ENCODE results near the gene SLC22A31.

Gene SLC22A31

DNA sequence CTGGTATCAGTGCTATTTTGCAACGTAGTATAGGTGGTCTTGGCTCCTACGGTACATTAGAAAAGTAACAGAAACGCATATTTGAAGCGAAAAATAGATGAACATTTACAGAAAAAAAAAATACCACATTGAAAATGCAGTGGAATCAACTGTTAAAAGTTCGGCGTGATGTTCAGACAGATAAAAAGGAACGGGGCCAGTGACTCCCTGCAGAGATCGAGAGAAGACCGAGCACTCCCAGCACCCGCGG, 16.7 kb upstream of the SLC22A31 start:
- no peak for DNase-seq

DNA sequence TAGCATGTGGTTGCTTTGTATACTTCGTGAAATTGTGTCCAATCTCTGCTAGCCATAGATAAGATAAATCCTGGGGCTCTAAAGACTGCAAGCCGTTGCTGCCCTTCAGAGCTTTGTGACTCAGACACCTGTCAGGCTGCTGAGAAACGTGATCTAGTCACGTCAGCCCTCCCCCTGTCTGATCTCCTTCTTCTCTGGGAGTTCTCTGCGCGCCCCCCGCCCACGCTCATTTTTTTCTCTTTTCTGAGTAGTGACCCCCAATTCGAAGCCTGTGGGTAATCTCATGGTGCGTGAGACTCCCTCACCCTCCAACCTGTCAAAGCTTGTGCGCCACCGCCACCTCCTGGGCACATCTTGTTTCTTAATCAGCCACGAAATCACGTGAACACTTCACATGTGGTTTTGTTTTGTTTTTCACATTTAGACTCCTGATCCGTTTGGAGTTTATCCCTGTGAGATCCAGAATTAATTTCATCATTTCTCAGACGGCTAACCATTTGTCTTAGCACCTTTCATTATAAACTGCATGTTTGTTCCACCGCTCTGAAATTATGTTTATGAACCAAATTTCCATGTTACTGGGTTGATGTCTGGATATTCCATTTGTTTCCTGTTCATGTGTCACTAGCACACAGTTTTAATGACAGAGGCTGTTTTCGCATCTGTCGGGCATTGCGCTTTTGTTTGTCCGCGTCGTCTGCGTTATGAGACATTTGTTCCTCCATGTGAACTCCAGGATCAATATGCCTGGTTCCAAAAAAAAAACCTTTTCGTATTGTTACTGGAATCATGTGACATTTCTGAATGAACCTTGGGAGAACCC, 16.2 kb upstream of the SLC22A31 start:
- peak in 54 of 58 donors; percentile 15 to 82 (median 51) for DNase-seq

DNA sequence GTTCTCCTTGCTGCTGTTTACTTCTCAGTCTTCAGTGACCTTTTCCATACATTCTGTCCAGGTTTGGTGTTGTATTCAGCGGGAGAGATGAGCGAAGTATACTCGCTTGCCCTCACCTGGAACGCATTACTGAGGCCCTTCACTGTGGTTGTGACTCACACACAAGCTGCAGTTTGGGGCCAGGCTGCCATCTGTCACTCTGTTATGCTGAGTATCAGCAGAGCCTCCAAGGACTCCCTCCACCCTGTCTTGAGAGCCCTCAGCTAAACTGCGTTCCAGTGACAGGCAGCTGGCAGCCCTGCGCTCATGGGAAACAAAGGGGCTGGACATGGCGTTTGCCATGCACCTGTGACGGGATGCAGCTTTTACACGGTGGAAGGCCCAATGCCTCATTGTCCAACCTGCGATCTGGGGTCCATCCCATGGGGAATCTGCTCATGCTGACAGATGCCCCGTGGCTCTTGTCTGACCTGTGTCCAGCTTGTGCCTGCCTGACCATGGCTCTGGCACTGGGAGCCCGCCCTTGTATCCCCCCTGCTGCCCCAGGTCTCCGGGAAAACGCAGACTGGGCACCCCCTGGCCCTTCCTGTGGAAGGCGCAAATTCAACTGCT, 10.7 kb upstream of the SLC22A31 start:
- DNase-seq: no peak

DNA sequence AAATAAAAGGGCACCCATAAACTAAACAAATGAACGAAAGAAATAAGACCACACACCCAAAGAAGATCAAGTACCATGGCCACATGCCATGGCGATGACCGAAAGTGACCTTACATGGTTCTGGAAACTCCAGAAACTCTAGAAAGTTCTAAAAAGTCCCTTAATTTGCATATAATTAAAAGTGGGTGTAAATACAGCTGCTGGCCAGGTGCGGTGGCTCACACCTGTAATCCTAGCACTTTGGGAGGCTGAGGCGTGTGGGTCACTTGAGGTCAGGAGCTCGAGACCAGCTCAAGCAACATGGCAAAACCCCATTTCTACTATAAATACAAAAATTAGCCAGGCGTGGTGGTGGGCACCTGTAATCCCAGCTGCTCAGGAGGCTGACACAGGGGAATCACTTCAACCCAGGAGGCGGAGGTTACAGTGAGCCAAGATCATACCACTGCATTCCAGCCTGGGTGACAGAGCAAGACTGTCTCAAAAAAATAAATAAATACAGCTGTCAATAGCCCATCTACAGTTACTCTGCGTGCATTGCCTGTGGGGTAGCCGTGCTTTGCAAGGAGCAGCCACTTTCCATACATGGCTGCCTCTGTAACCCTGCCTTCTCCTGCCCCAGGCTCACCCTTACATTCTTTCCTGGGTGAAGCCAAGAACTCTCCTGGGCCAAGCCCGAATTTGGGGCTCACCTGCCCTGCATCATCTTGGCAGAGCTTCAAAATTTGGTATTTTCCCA, 10.0 kb upstream of the SLC22A31 start:
- DNase-seq: no peak

DNA sequence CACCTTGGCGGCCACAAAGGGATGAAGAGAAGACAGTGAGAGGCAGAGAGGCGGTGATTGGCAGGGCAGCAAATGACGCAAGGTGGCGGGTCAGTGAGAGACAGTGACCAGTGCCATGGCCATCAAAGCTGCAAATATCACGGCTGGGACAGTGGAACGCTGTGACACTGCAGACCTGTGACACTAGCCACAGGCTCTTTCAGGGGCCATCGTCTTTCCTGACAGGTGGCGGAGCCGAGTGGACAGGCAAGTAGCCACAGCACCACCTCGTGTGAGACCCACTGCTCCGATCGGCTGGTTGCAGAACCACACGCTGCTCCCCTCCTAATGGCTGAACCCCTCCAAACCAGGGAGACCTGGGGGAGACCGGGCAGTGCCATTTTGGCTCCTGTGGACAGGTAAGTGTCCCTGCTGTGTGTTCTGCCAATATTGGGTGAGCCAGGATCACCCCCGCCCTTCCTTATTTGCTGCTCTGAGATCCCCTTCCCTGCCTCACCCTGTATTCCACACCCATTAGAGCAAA, 9.2 kb upstream of the SLC22A31 start:
- DNase-seq: no peak

DNA sequence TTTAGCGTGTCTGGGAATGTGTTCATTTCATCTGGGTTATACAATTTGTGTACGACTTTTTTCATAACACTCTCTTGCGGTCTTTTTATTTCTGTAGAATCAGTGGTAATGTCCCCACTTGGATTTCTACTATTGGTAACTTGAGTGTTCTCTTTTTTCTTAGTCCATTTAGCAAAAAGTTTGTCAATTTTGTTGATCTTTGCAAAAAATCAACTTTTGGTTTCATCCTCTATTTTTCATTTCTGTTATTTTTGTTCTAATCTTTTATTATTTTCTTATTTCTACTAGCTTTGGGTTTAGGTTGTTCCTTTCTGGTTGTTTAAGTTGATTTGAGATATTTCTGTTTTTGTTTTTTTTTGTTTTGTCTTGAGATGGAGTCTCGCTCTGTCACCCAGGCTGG, 7.7 kb upstream of the SLC22A31 start:
- no peak for DNase-seq

DNA sequence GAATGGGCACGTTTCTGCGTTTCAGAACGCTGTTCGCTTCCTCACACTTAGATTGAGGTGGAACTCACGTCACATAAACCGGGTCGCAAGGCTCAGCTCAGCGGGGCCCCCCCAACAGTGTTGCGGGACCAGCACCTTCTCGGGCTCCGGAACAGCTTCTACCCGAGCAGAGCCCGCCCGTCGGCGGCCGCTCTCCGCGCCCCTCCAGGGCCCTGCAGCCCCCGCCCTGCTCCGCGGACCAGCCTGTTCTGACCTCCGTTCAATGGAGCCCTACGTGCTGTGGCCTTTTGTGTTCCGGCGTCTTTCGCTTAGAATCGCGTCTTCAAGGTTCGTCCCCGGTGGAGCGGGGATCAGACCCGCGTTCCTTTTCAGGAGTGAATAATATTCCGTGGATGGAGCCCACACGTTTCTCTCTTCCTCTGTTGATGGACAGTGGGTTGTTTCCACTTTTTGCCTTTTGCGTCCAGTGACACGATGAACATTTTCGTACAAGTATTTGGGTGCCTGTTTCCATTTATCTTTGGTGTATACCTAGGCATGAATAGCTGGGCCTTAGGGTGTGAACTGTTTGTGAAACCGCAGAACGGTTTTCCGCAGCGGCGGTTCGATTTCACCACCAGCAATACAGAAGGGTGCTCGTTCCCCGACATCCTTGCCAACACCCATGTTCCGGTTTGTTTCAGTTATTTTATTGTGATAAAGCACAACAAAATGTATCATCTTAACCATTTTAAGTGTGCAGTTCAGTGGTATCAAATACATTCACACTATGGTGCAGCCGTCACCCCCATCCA, 2.3 kb upstream of the SLC22A31 start:
- DNase-seq: no peak

DNA sequence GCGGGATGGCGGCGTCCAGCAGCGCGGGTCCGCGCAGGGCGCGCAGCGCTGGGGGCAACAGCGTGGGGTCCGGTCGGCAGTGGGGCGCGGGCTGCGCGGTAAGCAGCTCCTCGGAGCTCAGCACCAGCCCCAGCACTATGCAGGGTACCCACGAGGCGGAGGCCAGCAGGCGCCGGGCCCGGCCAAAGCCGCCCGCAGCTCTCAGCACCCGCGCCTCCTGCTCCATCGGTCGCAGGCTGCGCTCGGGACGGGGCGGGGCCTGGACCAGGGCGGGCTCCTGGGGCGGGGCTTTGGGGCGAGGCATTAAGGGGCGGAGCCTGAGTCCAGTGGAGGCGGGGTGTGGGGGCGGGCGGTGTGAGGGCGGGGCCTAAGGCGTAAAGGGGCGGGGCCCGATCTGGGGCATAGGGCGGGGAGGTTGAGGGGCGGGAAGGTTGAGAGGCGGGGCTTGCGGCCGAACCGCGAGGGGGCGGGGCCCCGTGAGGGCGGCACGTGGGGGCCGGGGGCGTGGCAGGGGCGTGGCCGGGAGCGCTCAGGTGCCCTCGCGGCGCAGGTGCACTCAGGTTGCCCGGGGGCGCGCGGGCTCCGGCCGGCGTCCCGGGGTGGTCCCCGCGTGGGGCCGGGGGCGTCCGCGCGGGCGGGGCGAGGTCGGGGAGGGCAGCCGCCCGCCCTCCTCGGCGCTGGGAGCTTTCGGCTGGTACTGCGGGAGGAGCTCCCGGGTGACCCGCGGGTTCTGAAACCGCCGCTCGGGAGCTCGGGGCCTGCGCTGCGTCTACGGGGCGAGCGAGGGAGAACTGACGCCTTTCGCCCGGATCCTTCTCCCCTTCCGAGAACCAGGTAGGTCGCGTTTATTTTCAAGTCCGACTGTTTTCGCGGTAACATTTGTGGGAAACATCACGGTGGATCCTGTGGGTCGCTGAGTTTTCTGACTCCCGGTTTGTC, 1.4 kb upstream of the SLC22A31 start:
- peak in 4 of 58 donors; percentile 18 to 70 (median 35) for DNase-seq

DNA sequence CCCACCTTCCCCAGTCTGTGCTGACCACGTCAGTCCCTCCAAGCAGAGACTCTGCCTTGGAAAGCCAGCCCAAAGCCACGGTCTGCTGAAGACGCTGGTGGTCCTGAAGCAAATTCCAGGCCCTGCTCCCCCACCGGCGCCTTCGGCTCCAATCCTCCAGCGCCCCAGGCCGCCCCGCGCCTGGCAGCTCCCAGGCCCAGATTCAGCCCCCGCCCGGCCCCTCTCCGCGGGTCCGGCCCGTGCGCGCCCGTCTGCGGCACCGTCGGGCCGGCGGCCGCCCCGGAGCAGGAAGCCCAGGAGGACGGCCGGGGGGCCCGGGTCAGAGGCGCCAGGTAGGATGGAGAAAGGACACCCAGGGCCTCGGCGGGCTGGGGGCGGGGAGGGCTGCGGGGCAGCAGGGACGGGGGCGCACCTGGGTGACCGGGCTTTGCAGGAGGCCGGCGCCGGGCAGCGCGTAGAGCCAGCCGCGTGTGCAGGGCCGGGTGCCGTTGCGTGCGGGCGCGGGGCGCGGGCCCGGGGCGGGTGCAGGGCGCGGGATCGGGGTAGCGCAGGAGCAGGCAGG, 594 bp upstream of the SLC22A31 start:
- DNase-seq: no peak

DNA sequence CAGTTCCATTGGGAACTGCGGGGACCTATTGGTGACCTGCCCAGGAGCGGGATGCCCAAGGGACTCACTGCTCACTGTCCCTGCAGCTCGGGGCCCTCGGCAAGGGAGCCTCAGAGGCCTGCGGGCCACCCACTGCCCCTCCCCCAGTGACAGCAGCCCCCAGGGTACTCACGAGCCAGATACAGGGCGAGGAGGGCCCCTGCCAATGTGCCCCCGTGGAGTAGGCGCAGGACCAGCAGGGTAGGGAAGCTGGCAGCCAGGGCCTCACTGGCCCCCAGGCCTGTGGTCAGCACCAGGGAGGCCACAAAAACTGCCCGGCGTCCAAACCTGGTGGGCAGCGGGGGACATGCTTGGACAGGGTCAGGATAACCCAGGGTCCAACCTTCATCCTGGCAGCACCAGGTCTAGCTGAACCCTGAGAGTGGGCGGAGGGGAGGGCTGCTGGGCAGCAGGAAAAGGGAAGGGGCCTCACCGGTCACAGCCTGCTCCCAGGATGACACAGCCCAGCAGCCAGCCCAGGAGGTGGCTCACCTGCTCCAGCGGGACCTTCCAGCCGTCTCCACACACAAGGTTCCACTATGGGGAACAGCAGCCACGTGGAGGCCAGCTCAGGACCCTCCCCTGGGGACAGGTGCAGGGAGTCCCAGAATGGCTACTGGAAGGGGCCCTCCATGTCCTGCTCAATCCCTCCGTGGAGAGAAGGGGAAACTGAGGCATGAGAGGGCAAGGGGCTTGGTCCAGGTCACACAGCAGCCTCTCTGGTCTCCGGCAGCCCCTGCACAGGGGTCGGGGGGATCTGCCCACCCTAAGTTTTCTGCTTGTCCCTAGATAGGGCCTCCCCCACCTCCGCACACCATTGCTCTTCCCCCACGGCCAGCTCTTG, 855 bp downstream of the SLC22A31 start:
- DNase-seq: no peak

DNA sequence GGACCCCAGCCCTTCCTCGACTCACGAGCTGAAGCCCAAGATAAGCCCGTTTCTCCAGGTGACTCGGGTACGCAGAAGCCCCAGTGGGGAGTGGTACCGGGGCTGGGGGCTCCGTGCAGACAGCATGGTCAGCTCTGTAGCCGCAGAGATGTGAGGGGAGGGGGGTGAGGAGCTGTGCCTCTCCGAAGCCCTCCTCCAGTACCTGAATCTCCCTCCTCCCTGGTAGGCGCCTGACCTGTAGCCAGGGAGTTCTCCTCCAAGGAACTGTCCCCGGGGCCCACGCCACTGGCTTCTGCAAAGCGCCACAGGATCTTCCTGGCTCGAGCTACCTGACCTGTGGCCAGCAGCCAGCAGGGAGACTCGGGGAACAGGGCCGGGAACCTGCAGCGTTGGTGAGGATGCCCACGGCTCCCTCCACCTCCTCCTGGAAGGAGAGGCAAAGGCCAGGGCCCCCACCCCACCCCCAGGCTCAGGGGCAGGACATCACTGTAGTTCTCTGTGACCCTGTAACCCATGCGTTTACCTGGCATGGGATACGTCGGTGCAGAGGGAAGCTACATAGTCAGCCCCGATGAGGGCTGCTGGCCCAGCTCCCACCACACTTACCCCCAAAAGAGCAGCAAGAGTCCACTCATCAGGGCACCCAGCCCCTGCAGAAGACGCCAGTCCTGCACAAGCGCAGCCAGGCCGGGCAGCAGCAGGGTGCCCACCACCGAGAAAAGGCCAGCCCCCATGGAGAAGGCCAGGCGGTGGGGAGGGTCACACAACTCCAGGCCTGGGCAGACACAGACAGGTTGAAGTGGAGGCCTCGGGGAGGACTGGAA, 1.7 kb downstream of the SLC22A31 start:
- no peak for DNase-seq

DNA sequence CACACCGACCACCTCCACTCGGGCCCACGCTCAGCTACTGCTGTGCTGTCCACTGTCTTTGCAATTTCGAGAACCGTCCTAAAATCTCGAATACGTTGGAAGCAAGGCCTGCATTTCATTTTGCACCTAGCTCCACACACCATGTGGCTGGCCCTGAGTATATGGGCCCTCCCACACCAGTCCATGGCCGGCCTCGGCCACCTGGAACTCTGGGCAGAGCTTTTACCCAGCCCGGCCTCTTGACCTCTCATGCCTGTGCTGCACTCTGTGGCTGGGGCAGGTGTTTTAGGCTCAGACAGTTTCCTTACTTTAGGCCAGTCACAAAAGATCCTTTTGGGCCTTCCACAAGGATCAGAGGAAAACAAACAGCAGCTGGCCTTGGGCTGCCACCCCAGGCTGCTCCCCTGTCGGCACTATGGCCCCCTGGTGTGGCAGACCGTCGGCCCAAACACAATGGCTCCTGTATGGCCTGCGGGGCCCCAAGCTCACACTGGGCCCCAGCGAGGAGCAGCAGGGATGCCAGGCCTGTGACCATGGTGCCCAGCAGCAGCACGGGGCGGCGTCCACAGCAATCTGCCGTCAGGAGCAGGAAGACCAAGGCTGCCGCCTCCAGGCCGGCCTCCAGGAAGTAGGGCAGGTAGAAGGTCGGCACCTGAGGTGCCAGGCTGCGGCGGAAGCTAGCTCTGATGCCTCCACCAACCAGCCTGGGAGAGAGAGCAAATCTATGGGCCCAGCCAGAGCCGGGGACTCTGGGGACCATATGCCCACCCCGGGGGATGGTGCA, 2.5 kb downstream of the SLC22A31 start:
- DNase-seq: no peak

DNA sequence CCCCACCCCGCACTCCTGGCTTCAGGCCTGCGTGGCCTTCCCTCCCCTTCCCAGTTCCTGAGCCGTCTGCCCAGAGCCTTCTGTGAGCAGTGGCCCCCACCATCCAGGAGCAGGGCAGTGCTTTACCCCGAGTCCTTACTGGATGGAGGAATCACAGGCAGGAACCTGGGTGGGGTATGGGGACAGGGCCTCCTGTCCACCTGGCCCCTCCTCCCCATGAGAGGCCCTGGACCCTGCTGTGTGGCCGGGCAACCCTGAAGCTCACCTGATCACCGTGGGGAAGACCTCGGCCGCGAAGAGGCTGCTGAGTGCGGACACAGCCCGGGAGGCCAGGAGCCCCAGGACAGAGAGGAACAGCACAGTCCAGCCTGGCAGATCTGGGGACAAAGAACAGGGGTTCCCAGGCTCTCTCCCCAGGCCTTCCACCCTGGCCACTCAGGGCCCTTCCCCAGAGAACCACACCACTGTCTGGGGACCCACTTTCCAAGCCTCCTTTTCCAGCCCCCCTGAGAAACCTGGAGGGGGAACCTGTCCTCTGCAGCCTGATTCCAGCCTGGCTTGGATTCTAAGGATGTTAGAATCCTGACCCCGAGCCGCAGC, 3.2 kb downstream of the SLC22A31 start:
- DNase-seq: no peak

DNA sequence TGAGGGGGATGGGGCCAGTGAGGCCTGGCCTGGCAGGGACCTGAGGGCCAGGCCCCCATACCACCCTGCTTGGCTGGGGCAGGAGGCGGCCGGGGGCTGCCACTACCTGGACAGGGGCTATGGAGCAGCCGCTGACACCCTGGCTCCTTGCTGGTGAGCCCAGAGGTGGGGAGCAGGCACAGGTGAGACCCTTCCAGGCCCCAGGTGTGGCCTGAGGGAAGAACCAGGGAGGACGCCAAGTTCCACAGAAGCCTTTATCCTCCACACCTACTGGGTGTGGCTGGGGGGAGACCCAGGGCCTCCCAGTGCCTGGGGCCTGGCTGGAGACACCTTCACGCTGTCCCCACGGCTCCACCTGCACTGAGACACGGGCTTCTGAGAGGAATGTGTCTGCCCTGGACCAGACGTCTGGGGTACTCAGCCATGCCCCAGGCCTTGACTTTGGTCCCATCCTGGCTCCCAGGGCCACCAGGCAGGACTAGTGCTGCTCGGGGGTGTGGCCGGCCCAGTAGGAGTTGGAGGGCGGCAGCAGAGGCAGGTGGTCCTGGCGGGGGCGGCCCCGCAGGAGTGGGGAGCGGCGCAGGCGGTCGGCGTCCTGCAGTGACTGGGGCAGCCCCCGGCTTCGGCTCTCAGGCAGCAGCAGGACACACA, 4.7 kb downstream of the SLC22A31 start:
- DNase-seq: no peak

DNA sequence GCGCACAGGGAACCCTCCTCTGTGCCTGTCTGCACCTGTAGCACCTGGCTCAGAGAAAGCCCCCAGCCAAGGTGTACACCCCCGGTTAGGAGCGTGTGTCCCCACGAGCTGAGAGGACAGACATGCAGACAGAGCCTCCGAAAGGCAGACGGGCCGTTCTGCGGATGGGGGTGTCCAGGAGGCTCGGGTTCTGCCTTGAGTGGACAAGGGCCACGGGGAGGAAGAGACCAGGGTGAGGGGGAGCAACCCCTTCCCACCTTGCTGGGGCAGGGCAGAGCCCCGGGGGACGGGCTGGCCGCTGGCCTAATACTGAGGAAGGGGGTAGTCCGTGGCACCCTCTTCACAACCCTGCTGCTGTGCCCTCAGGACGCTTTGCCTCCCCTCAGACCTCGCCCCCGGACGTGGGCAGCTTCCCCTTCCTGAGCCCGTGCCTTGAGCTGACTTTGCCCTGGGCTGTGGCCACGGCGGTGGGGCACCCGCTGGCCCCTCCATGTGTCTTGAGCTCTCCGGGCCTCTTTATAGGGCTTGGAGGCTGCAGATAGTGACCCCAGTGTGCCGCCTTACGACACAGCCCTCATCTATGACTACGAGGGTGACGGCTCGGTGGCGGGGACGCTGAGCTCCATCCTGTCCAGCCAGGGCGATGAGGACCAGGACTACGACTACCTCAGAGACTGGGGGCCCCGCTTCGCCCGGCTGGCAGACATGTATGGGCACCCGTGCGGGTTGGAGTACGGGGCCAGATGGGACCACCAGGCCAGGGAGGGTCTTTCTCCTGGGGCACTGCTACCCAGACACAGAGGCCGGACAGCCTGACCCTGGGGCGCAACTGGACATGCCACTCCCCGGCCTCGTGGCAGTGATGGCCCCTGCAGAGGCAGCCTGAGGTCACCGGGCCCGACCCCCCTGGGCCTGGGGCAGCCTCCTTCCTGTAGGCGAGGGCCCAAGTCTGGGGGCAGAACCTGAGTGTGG, 5.7 kb downstream of the SLC22A31 start:
- DNase-seq: no peak
